HepG2 (cell line): ENCODE data around the gene RSKR. TPM values are rescaled to one million over a fixed set of nuclear protein-coding genes. Genes with fewer than 3 reads are reported as not detected.

Experiments
- AGO2 ChIP-seq: fragments of 200-400 bp; formaldehyde crosslinking; optimal IDR thresholded peaks from 2 replicates; pipeline ENCODE3; 2017; ENCODE audit warnings: mild to moderate bottlenecking, low read depth, low read length, moderate library complexity
- DNMT1 ChIP-seq: sonication (generic); formaldehyde crosslinking; IDR thresholded peaks from 2 replicates; pipeline ENCODE4 v1.5.1; 2020; ENCODE audit warnings: mild to moderate bottlenecking, missing genetic modification reagents
- MAFF ChIP-seq: IDR thresholded peaks from 2 replicates; pipeline ENCODE4 v1.6.1; 2011; ENCODE audit warnings: low read depth, low read length, improper control_type of control experiment
- RFXANK ChIP-seq: IDR thresholded peaks from 2 replicates; pipeline ENCODE4 v1.6.1; 2016
- TCF7 ChIP-seq: sonication (generic); IDR thresholded peaks from 2 replicates; pipeline ENCODE4 v1.6.1; 2016; ENCODE audit warnings: antibody characterized with exemption, low read depth
- WIZ ChIP-seq: sonication (generic); formaldehyde crosslinking; IDR thresholded peaks from 2 replicates; pipeline ENCODE4 v1.5.1; 2020; ENCODE audit warnings: mild to moderate bottlenecking, missing genetic modification reagents
- ZFAT ChIP-seq: sonication (generic); formaldehyde crosslinking; conservative IDR thresholded peaks from 2 replicates; pipeline ENCODE4 v1.8.1; 2023; ENCODE audit warnings: missing genetic modification reagents, inconsistent platforms
- ZFP36 ChIP-seq: fragments of 150-350 bp; IDR thresholded peaks from 2 replicates; pipeline ENCODE4 v1.6.1; 2018; ENCODE audit warnings: borderline replicate concordance, low read length, low read depth; ENCODE audit not compliant: partially characterized antibody
- ZNF10 ChIP-seq: sonication (generic); formaldehyde crosslinking; IDR thresholded peaks from 2 replicates; pipeline ENCODE4 v1.4.0; 2020; ENCODE audit warnings: mild to moderate bottlenecking, low read depth, missing genetic modification reagents, borderline replicate concordance
- ZNF124 ChIP-seq: sonication (generic); formaldehyde crosslinking; IDR thresholded peaks from 2 replicates; pipeline ENCODE4 v1.4.0; 2020; ENCODE audit warnings: missing genetic modification reagents
- ZNF350 ChIP-seq: sonication (generic); formaldehyde crosslinking; IDR thresholded peaks from 2 replicates; pipeline ENCODE4 v1.4.0; 2020; ENCODE audit warnings: mild to moderate bottlenecking, low read depth, missing genetic modification reagents, borderline replicate concordance
- ZNF468 ChIP-seq: sonication (generic); formaldehyde crosslinking; IDR thresholded peaks from 2 replicates; pipeline ENCODE4 v1.8.0; 2022; ENCODE audit warnings: mild to moderate bottlenecking, moderate library complexity, missing genetic modification reagents
- ZNF773 ChIP-seq: sonication (generic); formaldehyde crosslinking; IDR thresholded peaks from 2 replicates; pipeline ENCODE4 v1.4.0; 2020; ENCODE audit warnings: missing genetic modification reagents, borderline replicate concordance
- polyA plus RNA-seq, 8 experiments: library from polyadenylated mRNA; depleted of rRNA in 3 of 8; stranded (reverse) in 7 of 8; unstranded in 1 of 8; fragments of >200 nt; fragmentation: Illumina TruSeq in 4 of 8; extraction: Trizol in 4 of 8; gene quantifications; 2 replicates each; pipeline versions ENCODE4 v1.2.1 to v1.2.3, GENCODE V29; 2011 to 2016; ENCODE audit warnings: low read depth in 4 of 8, missing spikeins in 1 of 8, mixed read lengths in 1 of 8; ENCODE audit not compliant: insufficient read depth in 1 of 8
- total RNA-seq, 5 experiments: library from RNA; depleted of rRNA; stranded (reverse); fragments of >200 nt; fragmentation: Illumina TruSeq; extraction: Trizol; gene quantifications; 2 replicates each; pipeline ENCODE4 v1.2.3, GENCODE V29; 2016; ENCODE audit warnings: low read depth in 1 of 5
- TF ChIP-seq, protein P1 (sequence below): sonication (generic); formaldehyde crosslinking; IDR thresholded peaks from 2 replicates; pipeline ENCODE4 v1.4.0; 2020; ENCODE audit warnings: missing genetic modification reagents
- TF ChIP-seq, protein P2 (sequence below): sonication (generic); formaldehyde crosslinking; IDR thresholded peaks from 2 replicates; pipeline ENCODE4 v1.4.0; 2020; ENCODE audit warnings: missing genetic modification reagents
- TF ChIP-seq, protein P3 (sequence below): sonication (generic); formaldehyde crosslinking; IDR thresholded peaks from 2 replicates; pipeline ENCODE4 v1.5.0; 2020; ENCODE audit warnings: mild to moderate bottlenecking, missing genetic modification reagents
- TF ChIP-seq, protein P4 (sequence below): sonication (generic); formaldehyde crosslinking; conservative IDR thresholded peaks from 2 replicates; pipeline ENCODE4 v1.4.0; 2020; ENCODE audit warnings: missing genetic modification reagents
- TF ChIP-seq, protein P5 (sequence below): sonication (generic); formaldehyde crosslinking; IDR thresholded peaks from 2 replicates; pipeline ENCODE4 v1.4.0; 2020; ENCODE audit warnings: missing genetic modification reagents

The RSKR gene
- total and polyA plus RNA-seq, 2 of the 13 experiments (the other 11 are each of a cell fraction or from before 2014, with no cell fraction given) = 5.0 to 10.4 TPM

DNA sequence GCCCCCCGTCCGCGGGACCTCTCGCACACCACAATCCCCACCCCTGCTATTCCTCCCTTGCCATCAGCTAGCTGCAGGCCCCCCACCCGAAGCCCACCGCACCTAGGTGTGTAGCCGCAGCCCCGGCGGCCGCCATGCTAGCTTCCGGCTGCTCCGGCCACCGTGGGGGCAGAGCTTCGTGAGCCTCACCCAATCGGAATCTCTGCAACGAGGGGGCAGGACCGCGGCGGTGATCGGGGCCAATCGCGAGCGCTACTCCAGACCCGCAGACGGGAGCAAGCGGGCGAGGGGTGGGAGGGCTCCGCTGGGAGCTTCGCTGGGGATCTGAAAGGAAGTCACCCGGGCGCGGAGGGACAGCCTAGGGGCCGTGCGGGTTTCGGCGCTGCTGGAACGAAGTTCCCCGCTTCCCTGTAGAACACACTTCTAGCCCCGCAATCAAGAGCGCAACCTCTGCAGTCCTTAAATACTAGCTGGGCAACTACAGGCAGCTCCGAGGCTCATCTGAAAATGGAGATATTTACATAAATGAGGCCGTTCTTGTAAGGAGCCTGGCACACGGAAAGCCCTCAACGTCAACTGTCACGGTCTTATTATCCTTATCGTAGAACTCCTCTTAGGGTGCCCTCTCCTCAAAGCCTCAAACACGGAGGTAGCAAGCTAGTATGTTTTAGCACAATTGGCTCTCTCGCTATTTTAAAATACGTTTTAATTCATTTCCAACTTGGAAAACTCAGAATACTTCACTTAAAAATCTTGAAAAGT lies 42.4 kb downstream of the RSKR start, which contains the start of gene PIGS (continued):
- TF ChIP-seq, protein P1, sequence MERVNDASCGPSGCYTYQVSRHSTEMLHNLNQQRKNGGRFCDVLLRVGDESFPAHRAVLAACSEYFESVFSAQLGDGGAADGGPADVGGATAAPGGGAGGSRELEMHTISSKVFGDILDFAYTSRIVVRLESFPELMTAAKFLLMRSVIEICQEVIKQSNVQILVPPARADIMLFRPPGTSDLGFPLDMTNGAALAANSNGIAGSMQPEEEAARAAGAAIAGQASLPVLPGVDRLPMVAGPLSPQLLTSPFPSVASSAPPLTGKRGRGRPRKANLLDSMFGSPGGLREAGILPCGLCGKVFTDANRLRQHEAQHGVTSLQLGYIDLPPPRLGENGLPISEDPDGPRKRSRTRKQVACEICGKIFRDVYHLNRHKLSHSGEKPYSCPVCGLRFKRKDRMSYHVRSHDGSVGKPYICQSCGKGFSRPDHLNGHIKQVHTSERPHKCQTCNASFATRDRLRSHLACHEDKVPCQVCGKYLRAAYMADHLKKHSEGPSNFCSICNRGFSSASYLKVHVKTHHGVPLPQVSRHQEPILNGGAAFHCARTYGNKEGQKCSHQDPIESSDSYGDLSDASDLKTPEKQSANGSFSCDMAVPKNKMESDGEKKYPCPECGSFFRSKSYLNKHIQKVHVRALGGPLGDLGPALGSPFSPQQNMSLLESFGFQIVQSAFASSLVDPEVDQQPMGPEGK = no peak
- TF ChIP-seq WIZ (CRISPR knock-in tag) = no peak
- TF ChIP-seq MAFF = no peak
- no peak for TF ChIP-seq ZNF124 (CRISPR knock-in tag)
- peak; percentile 67; the same call in 1 of the 2 replicates for TF ChIP-seq ZNF350 (CRISPR knock-in tag)
- TF ChIP-seq, protein P2, sequence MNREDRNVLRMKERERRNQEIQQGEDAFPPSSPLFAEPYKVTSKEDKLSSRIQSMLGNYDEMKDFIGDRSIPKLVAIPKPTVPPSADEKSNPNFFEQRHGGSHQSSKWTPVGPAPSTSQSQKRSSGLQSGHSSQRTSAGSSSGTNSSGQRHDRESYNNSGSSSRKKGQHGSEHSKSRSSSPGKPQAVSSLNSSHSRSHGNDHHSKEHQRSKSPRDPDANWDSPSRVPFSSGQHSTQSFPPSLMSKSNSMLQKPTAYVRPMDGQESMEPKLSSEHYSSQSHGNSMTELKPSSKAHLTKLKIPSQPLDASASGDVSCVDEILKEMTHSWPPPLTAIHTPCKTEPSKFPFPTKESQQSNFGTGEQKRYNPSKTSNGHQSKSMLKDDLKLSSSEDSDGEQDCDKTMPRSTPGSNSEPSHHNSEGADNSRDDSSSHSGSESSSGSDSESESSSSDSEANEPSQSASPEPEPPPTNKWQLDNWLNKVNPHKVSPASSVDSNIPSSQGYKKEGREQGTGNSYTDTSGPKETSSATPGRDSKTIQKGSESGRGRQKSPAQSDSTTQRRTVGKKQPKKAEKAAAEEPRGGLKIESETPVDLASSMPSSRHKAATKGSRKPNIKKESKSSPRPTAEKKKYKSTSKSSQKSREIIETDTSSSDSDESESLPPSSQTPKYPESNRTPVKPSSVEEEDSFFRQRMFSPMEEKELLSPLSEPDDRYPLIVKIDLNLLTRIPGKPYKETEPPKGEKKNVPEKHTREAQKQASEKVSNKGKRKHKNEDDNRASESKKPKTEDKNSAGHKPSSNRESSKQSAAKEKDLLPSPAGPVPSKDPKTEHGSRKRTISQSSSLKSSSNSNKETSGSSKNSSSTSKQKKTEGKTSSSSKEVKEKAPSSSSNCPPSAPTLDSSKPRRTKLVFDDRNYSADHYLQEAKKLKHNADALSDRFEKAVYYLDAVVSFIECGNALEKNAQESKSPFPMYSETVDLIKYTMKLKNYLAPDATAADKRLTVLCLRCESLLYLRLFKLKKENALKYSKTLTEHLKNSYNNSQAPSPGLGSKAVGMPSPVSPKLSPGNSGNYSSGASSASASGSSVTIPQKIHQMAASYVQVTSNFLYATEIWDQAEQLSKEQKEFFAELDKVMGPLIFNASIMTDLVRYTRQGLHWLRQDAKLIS = no peak
- TF ChIP-seq RFXANK = no peak
- TF ChIP-seq AGO2 = no peak
- no peak for TF ChIP-seq ZFAT (CRISPR knock-in tag)
- no peak for TF ChIP-seq DNMT1 (CRISPR knock-in tag)
- TF ChIP-seq TCF7 = no peak
- TF ChIP-seq, protein P3, sequence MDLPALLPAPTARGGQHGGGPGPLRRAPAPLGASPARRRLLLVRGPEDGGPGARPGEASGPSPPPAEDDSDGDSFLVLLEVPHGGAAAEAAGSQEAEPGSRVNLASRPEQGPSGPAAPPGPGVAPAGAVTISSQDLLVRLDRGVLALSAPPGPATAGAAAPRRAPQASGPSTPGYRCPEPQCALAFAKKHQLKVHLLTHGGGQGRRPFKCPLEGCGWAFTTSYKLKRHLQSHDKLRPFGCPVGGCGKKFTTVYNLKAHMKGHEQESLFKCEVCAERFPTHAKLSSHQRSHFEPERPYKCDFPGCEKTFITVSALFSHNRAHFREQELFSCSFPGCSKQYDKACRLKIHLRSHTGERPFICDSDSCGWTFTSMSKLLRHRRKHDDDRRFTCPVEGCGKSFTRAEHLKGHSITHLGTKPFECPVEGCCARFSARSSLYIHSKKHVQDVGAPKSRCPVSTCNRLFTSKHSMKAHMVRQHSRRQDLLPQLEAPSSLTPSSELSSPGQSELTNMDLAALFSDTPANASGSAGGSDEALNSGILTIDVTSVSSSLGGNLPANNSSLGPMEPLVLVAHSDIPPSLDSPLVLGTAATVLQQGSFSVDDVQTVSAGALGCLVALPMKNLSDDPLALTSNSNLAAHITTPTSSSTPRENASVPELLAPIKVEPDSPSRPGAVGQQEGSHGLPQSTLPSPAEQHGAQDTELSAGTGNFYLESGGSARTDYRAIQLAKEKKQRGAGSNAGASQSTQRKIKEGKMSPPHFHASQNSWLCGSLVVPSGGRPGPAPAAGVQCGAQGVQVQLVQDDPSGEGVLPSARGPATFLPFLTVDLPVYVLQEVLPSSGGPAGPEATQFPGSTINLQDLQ = 0 out of 2 replicates have a peak, but pooled peaks have one; percentile 14
- no peak for TF ChIP-seq ZFP36
- TF ChIP-seq ZNF773 (CRISPR knock-in tag) = no peak
- TF ChIP-seq, protein P4, sequence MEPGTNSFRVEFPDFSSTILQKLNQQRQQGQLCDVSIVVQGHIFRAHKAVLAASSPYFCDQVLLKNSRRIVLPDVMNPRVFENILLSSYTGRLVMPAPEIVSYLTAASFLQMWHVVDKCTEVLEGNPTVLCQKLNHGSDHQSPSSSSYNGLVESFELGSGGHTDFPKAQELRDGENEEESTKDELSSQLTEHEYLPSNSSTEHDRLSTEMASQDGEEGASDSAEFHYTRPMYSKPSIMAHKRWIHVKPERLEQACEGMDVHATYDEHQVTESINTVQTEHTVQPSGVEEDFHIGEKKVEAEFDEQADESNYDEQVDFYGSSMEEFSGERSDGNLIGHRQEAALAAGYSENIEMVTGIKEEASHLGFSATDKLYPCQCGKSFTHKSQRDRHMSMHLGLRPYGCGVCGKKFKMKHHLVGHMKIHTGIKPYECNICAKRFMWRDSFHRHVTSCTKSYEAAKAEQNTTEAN (CRISPR knock-in tag) = no peak
- TF ChIP-seq, protein P5, sequence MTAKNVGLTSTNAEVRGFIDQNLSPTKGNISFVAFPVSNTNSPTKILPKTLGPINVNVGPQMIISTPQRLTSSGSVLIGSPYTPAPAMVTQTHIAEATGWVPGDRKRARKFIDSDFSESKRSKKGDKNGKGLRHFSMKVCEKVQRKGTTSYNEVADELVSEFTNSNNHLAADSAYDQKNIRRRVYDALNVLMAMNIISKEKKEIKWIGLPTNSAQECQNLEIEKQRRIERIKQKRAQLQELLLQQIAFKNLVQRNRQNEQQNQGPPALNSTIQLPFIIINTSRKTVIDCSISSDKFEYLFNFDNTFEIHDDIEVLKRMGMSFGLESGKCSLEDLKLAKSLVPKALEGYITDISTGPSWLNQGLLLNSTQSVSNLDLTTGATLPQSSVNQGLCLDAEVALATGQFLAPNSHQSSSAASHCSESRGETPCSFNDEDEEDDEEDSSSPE (CRISPR knock-in tag) = no peak
- no peak for TF ChIP-seq ZNF468 (CRISPR knock-in tag)
- no peak for TF ChIP-seq ZNF10 (CRISPR knock-in tag)
